ENCODE results near the gene CLCA2.

The CLCA2 gene

GRCh38 chr1:86477682-86478081, 53.7 kb downstream of the CLCA2 start:
- no peak overlapping the region for H3K4me3 ChIP-seq (ENCODE audit: low read depth, low read length)
- ChIA-PET POLR2A (no interaction called here), CTCF (interaction anchor here (1.1 kb wide), 1 partner anchor 13 kb away, joined by 4 read pairs; no protein-coding TSS in a partner anchor)
- no peaks in the 10 kb centered on the region for H3K36me3 ChIP-seq (ENCODE audit: control insufficient read depth in 2 of 2, insufficient read depth in 1 of 2, low read length in 2 of 2)
- H3K4me1 ChIP-seq (ENCODE audit: control insufficient read depth, insufficient read depth, low read length) = no peaks in the 10 kb centered on the region
- no peaks in the 10 kb centered on the region for H3K9me3 ChIP-seq (ENCODE audit: control insufficient read depth, insufficient read depth, low read depth, low read length)
- H3K27ac ChIP-seq (ENCODE audit: extremely low read depth, low read depth, low read length) = no peak overlapping the region
- TF ChIP-seq, protein P1, sequence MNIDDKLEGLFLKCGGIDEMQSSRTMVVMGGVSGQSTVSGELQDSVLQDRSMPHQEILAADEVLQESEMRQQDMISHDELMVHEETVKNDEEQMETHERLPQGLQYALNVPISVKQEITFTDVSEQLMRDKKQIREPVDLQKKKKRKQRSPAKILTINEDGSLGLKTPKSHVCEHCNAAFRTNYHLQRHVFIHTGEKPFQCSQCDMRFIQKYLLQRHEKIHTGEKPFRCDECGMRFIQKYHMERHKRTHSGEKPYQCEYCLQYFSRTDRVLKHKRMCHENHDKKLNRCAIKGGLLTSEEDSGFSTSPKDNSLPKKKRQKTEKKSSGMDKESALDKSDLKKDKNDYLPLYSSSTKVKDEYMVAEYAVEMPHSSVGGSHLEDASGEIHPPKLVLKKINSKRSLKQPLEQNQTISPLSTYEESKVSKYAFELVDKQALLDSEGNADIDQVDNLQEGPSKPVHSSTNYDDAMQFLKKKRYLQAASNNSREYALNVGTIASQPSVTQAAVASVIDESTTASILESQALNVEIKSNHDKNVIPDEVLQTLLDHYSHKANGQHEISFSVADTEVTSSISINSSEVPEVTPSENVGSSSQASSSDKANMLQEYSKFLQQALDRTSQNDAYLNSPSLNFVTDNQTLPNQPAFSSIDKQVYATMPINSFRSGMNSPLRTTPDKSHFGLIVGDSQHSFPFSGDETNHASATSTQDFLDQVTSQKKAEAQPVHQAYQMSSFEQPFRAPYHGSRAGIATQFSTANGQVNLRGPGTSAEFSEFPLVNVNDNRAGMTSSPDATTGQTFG (tag by site-specific recombination; IDR thresholded peaks at IDR 0.05; ENCODE audit: borderline replicate concordance) = no peak
- no peak for TF ChIP-seq ZSCAN16 (tag by site-specific recombination; IDR thresholded peaks at IDR 0.05)
- no peak for TF ChIP-seq SETDB1 (IDR thresholded peaks at IDR 0.05; ENCODE audit: insufficient read length, low read length)
- no peak for TF ChIP-seq ZNF645 (tag by site-specific recombination; IDR thresholded peaks at IDR 0.05)
- no peak for TF ChIP-seq ZNF423 (tag by site-specific recombination; IDR thresholded peaks at IDR 0.05)
- TF ChIP-seq, protein P2, sequence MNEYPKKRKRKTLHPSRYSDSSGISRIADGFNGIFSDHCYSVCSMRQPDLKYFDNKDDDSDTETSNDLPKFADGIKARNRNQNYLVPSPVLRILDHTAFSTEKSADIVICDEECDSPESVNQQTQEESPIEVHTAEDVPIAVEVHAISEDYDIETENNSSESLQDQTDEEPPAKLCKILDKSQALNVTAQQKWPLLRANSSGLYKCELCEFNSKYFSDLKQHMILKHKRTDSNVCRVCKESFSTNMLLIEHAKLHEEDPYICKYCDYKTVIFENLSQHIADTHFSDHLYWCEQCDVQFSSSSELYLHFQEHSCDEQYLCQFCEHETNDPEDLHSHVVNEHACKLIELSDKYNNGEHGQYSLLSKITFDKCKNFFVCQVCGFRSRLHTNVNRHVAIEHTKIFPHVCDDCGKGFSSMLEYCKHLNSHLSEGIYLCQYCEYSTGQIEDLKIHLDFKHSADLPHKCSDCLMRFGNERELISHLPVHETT (tag by site-specific recombination; IDR thresholded peaks at IDR 0.05) = no peak
- TF ChIP-seq ZNF174 (tag by site-specific recombination; IDR thresholded peaks at IDR 0.05) = no peak
- TF ChIP-seq ZBTB48 (tag by site-specific recombination; IDR thresholded peaks at IDR 0.05) = no peak
- no peak for TF ChIP-seq ZEB2 (tag by site-specific recombination; IDR thresholded peaks at IDR 0.05)
- no peak for TF ChIP-seq ZNF707 (tag by site-specific recombination; IDR thresholded peaks at IDR 0.05)
- TF ChIP-seq, protein P3, sequence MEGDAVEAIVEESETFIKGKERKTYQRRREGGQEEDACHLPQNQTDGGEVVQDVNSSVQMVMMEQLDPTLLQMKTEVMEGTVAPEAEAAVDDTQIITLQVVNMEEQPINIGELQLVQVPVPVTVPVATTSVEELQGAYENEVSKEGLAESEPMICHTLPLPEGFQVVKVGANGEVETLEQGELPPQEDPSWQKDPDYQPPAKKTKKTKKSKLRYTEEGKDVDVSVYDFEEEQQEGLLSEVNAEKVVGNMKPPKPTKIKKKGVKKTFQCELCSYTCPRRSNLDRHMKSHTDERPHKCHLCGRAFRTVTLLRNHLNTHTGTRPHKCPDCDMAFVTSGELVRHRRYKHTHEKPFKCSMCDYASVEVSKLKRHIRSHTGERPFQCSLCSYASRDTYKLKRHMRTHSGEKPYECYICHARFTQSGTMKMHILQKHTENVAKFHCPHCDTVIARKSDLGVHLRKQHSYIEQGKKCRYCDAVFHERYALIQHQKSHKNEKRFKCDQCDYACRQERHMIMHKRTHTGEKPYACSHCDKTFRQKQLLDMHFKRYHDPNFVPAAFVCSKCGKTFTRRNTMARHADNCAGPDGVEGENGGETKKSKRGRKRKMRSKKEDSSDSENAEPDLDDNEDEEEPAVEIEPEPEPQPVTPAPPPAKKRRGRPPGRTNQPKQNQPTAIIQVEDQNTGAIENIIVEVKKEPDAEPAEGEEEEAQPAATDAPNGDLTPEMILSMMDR (tag by site-specific recombination; IDR thresholded peaks at IDR 0.05) = no peak
- TF ChIP-seq ZFP37 (tag by site-specific recombination; IDR thresholded peaks at IDR 0.05) = no peak
- TF ChIP-seq, protein P4, sequence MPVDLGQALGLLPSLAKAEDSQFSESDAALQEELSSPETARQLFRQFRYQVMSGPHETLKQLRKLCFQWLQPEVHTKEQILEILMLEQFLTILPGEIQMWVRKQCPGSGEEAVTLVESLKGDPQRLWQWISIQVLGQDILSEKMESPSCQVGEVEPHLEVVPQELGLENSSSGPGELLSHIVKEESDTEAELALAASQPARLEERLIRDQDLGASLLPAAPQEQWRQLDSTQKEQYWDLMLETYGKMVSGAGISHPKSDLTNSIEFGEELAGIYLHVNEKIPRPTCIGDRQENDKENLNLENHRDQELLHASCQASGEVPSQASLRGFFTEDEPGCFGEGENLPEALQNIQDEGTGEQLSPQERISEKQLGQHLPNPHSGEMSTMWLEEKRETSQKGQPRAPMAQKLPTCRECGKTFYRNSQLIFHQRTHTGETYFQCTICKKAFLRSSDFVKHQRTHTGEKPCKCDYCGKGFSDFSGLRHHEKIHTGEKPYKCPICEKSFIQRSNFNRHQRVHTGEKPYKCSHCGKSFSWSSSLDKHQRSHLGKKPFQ (tag by site-specific recombination; IDR thresholded peaks at IDR 0.05) = no peak
- TF ChIP-seq ZNF175 (tag by site-specific recombination; IDR thresholded peaks at IDR 0.05) = no peak

- ChIA-PET CTCF (interaction anchor here (1.1 kb wide), 2 partner anchors 12 to 47 kb away, joined by 3 to 4 read pairs; no protein-coding TSS in a partner anchor), POLR2A (no interaction called here)
- Histone ChIP-seq H3K9me3 (ENCODE audit: control insufficient read depth, insufficient read depth, low read depth, low read length) (no peaks in the 10 kb centered on the region), H3K27ac (ENCODE audit: extremely low read depth, low read depth, low read length) (no peak overlapping the region), H3K4me1 (ENCODE audit: control insufficient read depth, insufficient read depth, low read length) (no peaks in the 10 kb centered on the region), H3K36me3 (ENCODE audit: control insufficient read depth in 2 of 2, insufficient read depth in 1 of 2, low read length in 2 of 2) (no peaks in the 10 kb centered on the region), H3K4me3 (ENCODE audit: low read depth, low read length) (no peak overlapping the region)
- no peak for TF ChIP-seq ZNF112 (tag by site-specific recombination; IDR thresholded peaks at IDR 0.05)
- no peak for TF ChIP-seq HOXA7 (CRISPR knock-in tag; IDR thresholded peaks at IDR 0.05; ENCODE audit: borderline replicate concordance)
- TF ChIP-seq ZNF26 (tag by site-specific recombination; IDR thresholded peaks at IDR 0.05) = no peak
- TF ChIP-seq, protein P5, sequence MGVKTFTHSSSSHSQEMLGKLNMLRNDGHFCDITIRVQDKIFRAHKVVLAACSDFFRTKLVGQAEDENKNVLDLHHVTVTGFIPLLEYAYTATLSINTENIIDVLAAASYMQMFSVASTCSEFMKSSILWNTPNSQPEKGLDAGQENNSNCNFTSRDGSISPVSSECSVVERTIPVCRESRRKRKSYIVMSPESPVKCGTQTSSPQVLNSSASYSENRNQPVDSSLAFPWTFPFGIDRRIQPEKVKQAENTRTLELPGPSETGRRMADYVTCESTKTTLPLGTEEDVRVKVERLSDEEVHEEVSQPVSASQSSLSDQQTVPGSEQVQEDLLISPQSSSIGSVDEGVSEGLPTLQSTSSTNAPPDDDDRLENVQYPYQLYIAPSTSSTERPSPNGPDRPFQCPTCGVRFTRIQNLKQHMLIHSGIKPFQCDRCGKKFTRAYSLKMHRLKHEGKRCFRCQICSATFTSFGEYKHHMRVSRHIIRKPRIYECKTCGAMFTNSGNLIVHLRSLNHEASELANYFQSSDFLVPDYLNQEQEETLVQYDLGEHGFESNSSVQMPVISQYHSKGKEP (tag by site-specific recombination; IDR thresholded peaks at IDR 0.05) = no peak
- no peak for TF ChIP-seq ZNF433 (tag by site-specific recombination; IDR thresholded peaks at IDR 0.05; ENCODE audit: low read depth)
- TF ChIP-seq ZNF157 (tag by site-specific recombination; IDR thresholded peaks at IDR 0.05) = no peak
- TF ChIP-seq ZBTB8A (tag by site-specific recombination; IDR thresholded peaks at IDR 0.05) = no peak
Measured at GRCh38 chr1:86478416-86479156, 54.6 kb downstream of the CLCA2 start.
